OCI-LY7 (cell line): ENCODE measurements around the gene TBC1D1. TPM values are rescaled to one million over a fixed set of nuclear protein-coding genes. Genes with fewer than 3 reads are reported as not detected.

Experiments
- BruUV-seq: library from RNA; stranded (reverse); fragments of 400-500 nt; replicated peaks from 2 replicates; lab custom pipeline; 2021; lab: Mats Ljungman, UMichigan
- CTCF ChIA-PET: fragments of 300-600 bp; sonication (Branson Sonifier 250); formaldehyde crosslinking; loops from one replicate; lab custom pipeline; 2022; ENCODE audit warnings: antibody characterized with exemption; ENCODE audit not compliant: unreplicated experiment; lab: Charles Lee
- POLR2A ChIA-PET: fragments of 300-600 bp; sonication (Branson Sonifier 250); formaldehyde crosslinking; loops from one replicate; lab custom pipeline; 2022; ENCODE audit warnings: antibody characterized with exemption; lab: Charles Lee
- DNase-seq: peaks from one replicate; pipeline ENCODE4 v3.0.0-alpha.2; 2015; ENCODE audit warnings: low spot score
- H2AFZ ChIP-seq: fragments of 200-600 bp; sonication (generic), shearing (Covaris generic); 2 replicates; pipeline ENCODE4 v1.6.1; 2014; ENCODE audit warnings: mild to moderate bottlenecking, antibody characterized with exemption, low read length, moderate library complexity
- H3K27ac ChIP-seq: fragments of 200-600 bp; sonication (generic); 2 replicates; pipeline ENCODE4 v1.5.1; 2014; ENCODE audit warnings: mixed run types, low read depth, mild to moderate bottlenecking, moderate library complexity, low read length, inconsistent platforms; ENCODE audit not compliant: poor library complexity, severe bottlenecking
- H3K36me3 ChIP-seq: fragments of 200-600 bp; sonication (generic); 2 replicates; pipeline ENCODE4 v1.6.1; 2014; ENCODE audit warnings: mild to moderate bottlenecking, antibody characterized with exemption, low read length, moderate library complexity, mixed read lengths; ENCODE audit not compliant: insufficient read depth
- H3K4me1 ChIP-seq: fragments of 200-600 bp; sonication (generic); 2 replicates; pipeline ENCODE4 v1.5.1; 2014; ENCODE audit warnings: mild to moderate bottlenecking, low read length; ENCODE audit not compliant: insufficient read depth, poor library complexity, severe bottlenecking
- H3K4me2 ChIP-seq: fragments of 200-600 bp; sonication (generic); 2 replicates; pipeline ENCODE4 v1.6.1; 2014; ENCODE audit warnings: mild to moderate bottlenecking, low read length
- H3K4me3 ChIP-seq: fragments of 200-600 bp; sonication (generic); 2 replicates; pipeline ENCODE4 v1.5.1; 2014; ENCODE audit warnings: mild to moderate bottlenecking, low read depth, low read length; ENCODE audit not compliant: poor library complexity, severe bottlenecking
- H3K79me2 ChIP-seq: fragments of 200-600 bp; sonication (generic); 2 replicates; pipeline ENCODE4 v1.6.1; 2016; ENCODE audit warnings: low read depth, mild to moderate bottlenecking, low read length, moderate library complexity, mixed read lengths; ENCODE audit not compliant: insufficient read depth
- H3K9me2 ChIP-seq: fragments of 200-600 bp; sonication (generic); 2 replicates; pipeline ENCODE4 v1.6.1; 2016; ENCODE audit warnings: mild to moderate bottlenecking, low read length, mixed read lengths; ENCODE audit not compliant: insufficient read depth
- H3K9me3 ChIP-seq: fragments of 200-600 bp; sonication (generic); 2 replicates; pipeline ENCODE4 v1.6.1; 2014; ENCODE audit warnings: mild to moderate bottlenecking, mixed run types, low read length, mixed read lengths
- H4K20me1 ChIP-seq: fragments of 200-600 bp; sonication (generic); 2 replicates; pipeline ENCODE4 v1.6.1; 2014; ENCODE audit warnings: mild to moderate bottlenecking, antibody characterized with exemption, low read length, moderate library complexity, mixed read lengths; ENCODE audit not compliant: insufficient read depth
- EZH2phosphoT487 ChIP-seq: fragments of 200-600 bp; sonication (generic); IDR thresholded peaks from 2 replicates; pipeline ENCODE4 v1.6.1; 2018; ENCODE audit warnings: low read depth, borderline replicate concordance, mild to moderate bottlenecking, mixed run types, antibody characterized with exemption, low read length, moderate library complexity, mixed read lengths
- intact Hi-C: fragments of 100-400 bp; cut with micrococcal nuclease; formaldehyde crosslinking; loops from one replicate; pipeline ENCODE4 v1.10.0; 2022; ENCODE audit not compliant: unreplicated experiment
- total RNA-seq, 2 experiments: library from RNA; depleted of rRNA in 1 of 2; stranded (reverse); fragments of >200 nt in 1 of 2; shearing (Covaris generic) in 1 of 2; gene quantifications; 2 replicates each; pipeline ENCODE4 v1.2.3, GENCODE V29; 2014 to 2022
- TF ChIP-seq, protein P1 (sequence below): fragments of 200-600 bp; sonication (generic); conservative IDR thresholded peaks from 2 replicates; pipeline ENCODE4 v1.5.1; 2014; ENCODE audit warnings: mild to moderate bottlenecking, antibody characterized with exemption, low read length, moderate library complexity, mixed read lengths

Gene TBC1D1
- total RNA-seq, 2 experiments from 2014 or later = 539 to 545 TPM

DNA sequence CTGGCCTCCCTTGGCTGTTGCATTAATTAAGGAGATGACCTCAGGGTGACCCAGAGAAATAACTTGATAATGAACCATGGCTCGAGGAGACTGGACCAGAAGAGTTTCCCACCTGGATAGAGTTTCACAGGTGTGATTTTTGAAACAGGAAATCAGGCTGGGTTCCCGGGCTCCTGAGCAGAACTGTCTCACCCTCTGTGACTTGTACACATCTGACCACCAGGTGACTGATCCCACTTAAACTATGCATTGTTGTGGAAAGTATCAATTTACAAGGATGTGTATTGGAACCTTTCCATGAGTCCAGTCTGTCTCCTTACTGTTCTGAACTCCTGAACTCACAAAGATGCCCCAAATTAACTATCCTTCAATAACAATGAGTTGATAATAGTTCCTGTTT lies 289.6 kb downstream of the TBC1D1 start:
- Histone ChIP-seq H3K4me2 (no peak overlapping the region), H2AFZ (no peak overlapping the region), H3K4me1 (no peaks in the 10 kb centered on the region), H3K27ac (no peak overlapping the region), H3K9me2 (no peaks in the 10 kb centered on the region), H3K4me3 (no peak overlapping the region), H3K36me3 (no peaks in the 10 kb centered on the region), H4K20me1 (no peaks in the 10 kb centered on the region), H3K79me2 (no peaks in the 10 kb centered on the region), H3K9me3 (no peaks in the 10 kb centered on the region)
- DNase-seq = no peak
- no TSS peak for BruUV-seq
- CTCF ChIA-PET = interaction anchor here (1.5 kb wide), 1 partner anchor 496 kb away, joined by 3 read pairs; no protein-coding TSS in a partner anchor
- intact Hi-C loops = no loop called here
- no peak for TF ChIP-seq EZH2phosphoT487
- TF ChIP-seq, protein P1, sequence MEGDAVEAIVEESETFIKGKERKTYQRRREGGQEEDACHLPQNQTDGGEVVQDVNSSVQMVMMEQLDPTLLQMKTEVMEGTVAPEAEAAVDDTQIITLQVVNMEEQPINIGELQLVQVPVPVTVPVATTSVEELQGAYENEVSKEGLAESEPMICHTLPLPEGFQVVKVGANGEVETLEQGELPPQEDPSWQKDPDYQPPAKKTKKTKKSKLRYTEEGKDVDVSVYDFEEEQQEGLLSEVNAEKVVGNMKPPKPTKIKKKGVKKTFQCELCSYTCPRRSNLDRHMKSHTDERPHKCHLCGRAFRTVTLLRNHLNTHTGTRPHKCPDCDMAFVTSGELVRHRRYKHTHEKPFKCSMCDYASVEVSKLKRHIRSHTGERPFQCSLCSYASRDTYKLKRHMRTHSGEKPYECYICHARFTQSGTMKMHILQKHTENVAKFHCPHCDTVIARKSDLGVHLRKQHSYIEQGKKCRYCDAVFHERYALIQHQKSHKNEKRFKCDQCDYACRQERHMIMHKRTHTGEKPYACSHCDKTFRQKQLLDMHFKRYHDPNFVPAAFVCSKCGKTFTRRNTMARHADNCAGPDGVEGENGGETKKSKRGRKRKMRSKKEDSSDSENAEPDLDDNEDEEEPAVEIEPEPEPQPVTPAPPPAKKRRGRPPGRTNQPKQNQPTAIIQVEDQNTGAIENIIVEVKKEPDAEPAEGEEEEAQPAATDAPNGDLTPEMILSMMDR = no peak
- POLR2A ChIA-PET = interaction anchor here (0.7 kb wide), 1 partner anchor 739 kb away, joined by 3 read pairs; no protein-coding TSS in a partner anchor

DNA sequence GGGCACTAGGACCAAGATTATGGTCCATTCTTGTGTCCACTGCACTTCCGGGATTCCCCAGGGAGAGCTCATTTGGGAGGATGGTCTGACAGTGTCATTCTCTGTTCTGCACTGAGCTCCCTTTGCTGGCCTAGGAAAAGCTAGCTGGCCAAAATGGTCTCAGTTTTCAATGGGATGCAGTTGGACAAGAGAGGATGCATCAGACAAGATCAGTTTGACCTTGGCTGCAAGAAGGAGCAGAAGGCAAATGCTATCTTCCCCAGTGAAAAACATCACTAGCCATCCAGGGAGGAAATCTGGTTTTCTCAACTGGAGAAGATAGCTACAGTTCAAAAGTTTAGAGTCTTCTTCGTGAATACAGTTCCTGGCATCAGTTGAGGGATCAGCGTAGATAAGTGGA lies 290.4 kb downstream of the TBC1D1 start:
- Histone ChIP-seq H2AFZ (no peak overlapping the region), H3K27ac (no peak overlapping the region), H3K4me1 (no peaks in the 10 kb centered on the region), H3K4me2 (no peak overlapping the region), H4K20me1 (no peaks in the 10 kb centered on the region), H3K36me3 (no peaks in the 10 kb centered on the region), H3K79me2 (no peaks in the 10 kb centered on the region), H3K9me3 (no peaks in the 10 kb centered on the region), H3K4me3 (no peak overlapping the region), H3K9me2 (no peaks in the 10 kb centered on the region)
- POLR2A ChIA-PET = interaction anchor here (0.7 to 0.9 kb wide), 2 partner anchors 12 to 469 kb away, joined by 3 read pairs; no protein-coding TSS in a partner anchor
- no peak for DNase-seq
- CTCF ChIA-PET = interaction anchor here (1.0 to 1.5 kb wide), 2 partner anchors 494 to 495 kb away, joined by 3 read pairs; no protein-coding TSS in a partner anchor
- BruUV-seq = no TSS peak
- intact Hi-C loops = no loop called here
- TF ChIP-seq, protein P1 = no peak
- no peak for TF ChIP-seq EZH2phosphoT487

DNA sequence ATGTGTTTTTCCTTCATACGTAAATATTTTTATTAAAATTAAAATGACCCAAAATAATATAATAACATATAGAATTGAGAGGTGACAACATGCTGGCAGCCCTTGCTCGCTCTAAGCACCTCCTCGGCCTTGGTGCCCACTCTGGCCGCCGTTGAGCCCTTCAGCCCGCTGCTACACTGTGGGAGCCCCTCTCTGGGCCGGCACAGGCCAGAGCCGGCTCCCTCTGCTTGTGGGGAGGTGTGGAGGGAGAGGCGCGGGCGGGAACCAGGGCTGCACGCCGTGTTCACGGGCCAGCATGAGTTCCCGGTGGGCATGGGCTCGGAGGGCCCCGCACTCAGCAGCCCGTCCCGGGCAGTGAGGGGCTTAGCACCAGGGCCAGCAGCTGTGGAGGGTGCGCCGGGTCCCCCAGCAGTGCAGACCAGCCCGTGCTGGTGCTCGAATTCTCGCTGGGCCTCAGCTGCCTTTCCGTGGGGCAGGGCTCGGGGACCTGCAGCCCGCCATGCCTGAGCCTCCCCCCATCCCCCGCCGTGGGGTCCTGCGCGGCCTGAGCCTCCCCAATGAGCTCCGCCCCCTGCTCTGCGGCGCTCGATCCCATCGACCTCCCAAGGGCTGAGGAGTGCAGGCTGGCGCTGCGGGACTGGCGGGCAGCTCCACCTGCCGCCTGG lies 291.6 kb downstream of the TBC1D1 start:
- Histone ChIP-seq H3K4me3 (no peak overlapping the region), H2AFZ (no peak overlapping the region), H4K20me1 (no peaks in the 10 kb centered on the region), H3K36me3 (no peaks in the 10 kb centered on the region), H3K9me3 (no peaks in the 10 kb centered on the region), H3K27ac (no peak overlapping the region), H3K4me2 (no peak overlapping the region), H3K9me2 (no peaks in the 10 kb centered on the region), H3K79me2 (no peaks in the 10 kb centered on the region), H3K4me1 (no peaks in the 10 kb centered on the region)
- ChIA-PET POLR2A (no interaction called here), CTCF (no interaction called here)
- intact Hi-C loops = no loop called here
- TF ChIP-seq EZH2phosphoT487 = no peak
- TF ChIP-seq, protein P1 = no peak
- DNase-seq = no peak
- no TSS peak for BruUV-seq
